Ovary (tissue), 9 donors: Measurements from ENCODE around the gene HMBS. TPM values are rescaled to one million over a fixed set of nuclear protein-coding genes. Genes with fewer than 3 reads are reported as not detected.

Experiments used
- DNase-seq, 5 donors: peaks; one replicate each; pipeline ENCODE4 v3.0.0-alpha.2; 2019 to 2020
- H3K27ac ChIP-seq, 2 donors: fragments of 200-600 bp; one replicate each; pipeline versions ENCODE4 v1.5.1 to v1.8.0; 2019 to 2022
- H3K27me3 ChIP-seq: fragments of 200-600 bp; one replicate; pipeline ENCODE4 v1.8.0; 2022
- H3K36me3 ChIP-seq: fragments of 200-600 bp; sonication (generic); one replicate; pipeline ENCODE4 v1.5.1; 2019
- H3K4me1 ChIP-seq: one replicate; pipeline ENCODE4 v1.8.1; 2013; ENCODE audit warnings: mild to moderate bottlenecking, moderate library complexity; ENCODE audit not compliant: insufficient read depth
- H3K4me3 ChIP-seq: fragments of 200-600 bp; sonication (generic); one replicate; pipeline ENCODE4 v1.5.1; 2017
- H3K9me3 ChIP-seq, 2 donors: fragments of 200-600 bp in 1 of 2; sonication (generic) in 1 of 2; one replicate each; pipeline versions ENCODE4 v1.5.1 to v1.8.1; 2013 to 2019; ENCODE audit warnings: mild to moderate bottlenecking in 1 of 2, moderate library complexity in 1 of 2
- EP300 ChIP-seq: sonication (generic); formaldehyde crosslinking; IDR thresholded peaks from one replicate; pipeline ENCODE4 v1.6.1; 2017; ENCODE audit warnings: antibody characterized with exemption
- POLR2A ChIP-seq: fragments of 450-650 bp; IDR thresholded peaks from one replicate; pipeline ENCODE4 v1.6.1; 2017; ENCODE audit warnings: antibody characterized with exemption, mild to moderate bottlenecking, moderate library complexity
- WGBS, 3 donors: extraction: QIAGEN DNeasy Blood & Tissue Kit in 1 of 3; methylation state at CpG; one replicate each; pipeline versions ENCODE4 v1.1.5 to v1.1.7; 2013 to 2017; 5-methylcytosine and 5-hydroxymethylcytosine counted together
- intact Hi-C, 4 donors: fragments of 100-400 bp; cut with DNase I; formaldehyde crosslinking; loops; one replicate each; pipeline versions ENCODE4 v1.11.0 to v1.15.1; 2022 to 2023
- polyA plus RNA-seq, 2 donors: library from polyadenylated mRNA; stranded (reverse); fragments of 200-250 nt in 1 of 2; fragments of 350-450 nt in 1 of 2; fragmentation: Illumina TruSeq in 1 of 2; extraction: RNeasy Lipid Tissue Mini Kit (QIAGEN cat#74804) in 1 of 2; gene quantifications; one replicate each; pipeline ENCODE4 v1.2.3, GENCODE V29; 2013 to 2014
- total RNA-seq, 7 donors: library from RNA; depleted of rRNA in 2 of 7; stranded (reverse); fragments of >200 nt in 2 of 7; fragmentation: NEBNext Ultra II Directional in 3 of 7; extraction: Animal tissue kit (Norgen Biotek cat#: 25700) in 3 of 7; gene quantifications; one replicate each; pipeline versions ENCODE4 v1.1.0 to v1.2.4, GENCODE V29; 2016 to 2023
- TF ChIP-seq, protein P1 (sequence below), 3 donors: fragments of 450-650 bp in 2 of 3; fragments of 200-600 bp in 1 of 3; IDR thresholded peaks; one replicate each; pipeline versions ENCODE4 v1.5.1 to v1.8.0; 2016 to 2022; ENCODE audit warnings: antibody characterized with exemption in 3 of 3, mild to moderate bottlenecking in 1 of 3
- donor health status: DM: no; HTN: no; CAD: no; lungs with moderate emphysema.
- donor health status: DM: no; HTN: no; CAD: no.
- donor health status: Bipolar disorder and iron deficiency.
- donor health status: DM: yes; HTN: yes; CAD: no.
- donor health status: DM: no; HTN: no; CAD: no.
- donor health status: DM: yes; HTN: yes; CAD: no.

HMBS gene
- total and polyA plus RNA-seq, 9 donors = 1.1 to 19.4 (median 7.6) TPM

DNA sequence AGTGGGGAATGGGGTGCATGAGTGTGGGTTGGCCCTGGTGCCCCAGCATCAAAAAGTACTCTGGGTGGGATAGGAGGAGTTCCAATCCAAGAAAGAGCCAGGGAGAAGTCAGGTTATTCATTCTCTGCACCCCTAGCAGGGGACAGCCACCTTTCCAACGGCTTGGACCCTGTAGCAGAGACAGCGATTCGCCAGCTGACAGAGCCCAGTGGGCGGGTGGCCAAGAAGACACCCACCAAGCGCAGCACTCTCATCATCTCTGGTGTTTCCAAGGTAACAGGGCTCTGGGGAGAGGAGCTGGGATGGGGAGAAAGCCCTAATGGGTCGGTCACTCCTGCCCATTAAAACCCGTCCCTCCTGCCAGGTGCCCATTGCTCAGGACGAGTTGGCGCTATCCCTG lies 29.0 kb downstream of the HMBS start:
- TF ChIP-seq POLR2A (no peak), EP300 (no peak)
- TF ChIP-seq, protein P1, sequence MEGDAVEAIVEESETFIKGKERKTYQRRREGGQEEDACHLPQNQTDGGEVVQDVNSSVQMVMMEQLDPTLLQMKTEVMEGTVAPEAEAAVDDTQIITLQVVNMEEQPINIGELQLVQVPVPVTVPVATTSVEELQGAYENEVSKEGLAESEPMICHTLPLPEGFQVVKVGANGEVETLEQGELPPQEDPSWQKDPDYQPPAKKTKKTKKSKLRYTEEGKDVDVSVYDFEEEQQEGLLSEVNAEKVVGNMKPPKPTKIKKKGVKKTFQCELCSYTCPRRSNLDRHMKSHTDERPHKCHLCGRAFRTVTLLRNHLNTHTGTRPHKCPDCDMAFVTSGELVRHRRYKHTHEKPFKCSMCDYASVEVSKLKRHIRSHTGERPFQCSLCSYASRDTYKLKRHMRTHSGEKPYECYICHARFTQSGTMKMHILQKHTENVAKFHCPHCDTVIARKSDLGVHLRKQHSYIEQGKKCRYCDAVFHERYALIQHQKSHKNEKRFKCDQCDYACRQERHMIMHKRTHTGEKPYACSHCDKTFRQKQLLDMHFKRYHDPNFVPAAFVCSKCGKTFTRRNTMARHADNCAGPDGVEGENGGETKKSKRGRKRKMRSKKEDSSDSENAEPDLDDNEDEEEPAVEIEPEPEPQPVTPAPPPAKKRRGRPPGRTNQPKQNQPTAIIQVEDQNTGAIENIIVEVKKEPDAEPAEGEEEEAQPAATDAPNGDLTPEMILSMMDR (IDR thresholded peaks at IDR 0.05) = no peak
- H3K27me3 ChIP-seq = no peaks in the 10 kb centered on the region
- H3K27ac ChIP-seq = no peak overlapping the region
- no peaks in the 10 kb centered on the region for H3K4me1 ChIP-seq
- no peak overlapping the region for H3K4me3 ChIP-seq
- WGBS, 3 donors = 88 to 94% (median 93%) methylated on average over 9 of the region's 9 CpGs
- no peaks in the 10 kb centered on the region for H3K9me3 ChIP-seq
- intact Hi-C loops = no loop called here
- no peaks in the 10 kb centered on the region for H3K36me3 ChIP-seq
- no peak for DNase-seq

DNA sequence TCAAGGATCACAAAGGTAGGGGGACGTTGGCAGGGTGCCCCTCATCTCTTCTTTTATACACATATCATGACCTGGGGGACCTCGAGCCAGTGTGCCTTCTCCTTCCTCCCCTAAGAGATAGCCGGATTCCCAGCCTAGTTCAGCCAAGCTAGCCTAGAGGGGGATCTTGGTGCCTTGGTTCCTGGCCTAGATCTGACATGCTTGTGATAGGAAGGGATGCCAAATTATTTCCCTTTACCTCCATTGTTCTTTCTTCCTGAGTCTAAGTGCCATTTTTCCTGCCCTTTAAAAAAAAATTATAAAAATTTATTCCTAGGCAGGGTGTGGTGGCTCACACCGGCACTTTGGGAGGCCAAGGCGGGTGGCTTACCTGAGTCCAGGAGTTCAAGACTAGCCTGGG lies 29.7 kb downstream of the HMBS start:
- TF ChIP-seq, protein P1 (IDR thresholded peaks at IDR 0.05) = no peak
- TF ChIP-seq EP300 = no peak
- no peak for TF ChIP-seq POLR2A
- intact Hi-C loops = no loop called here
- no peaks in the 10 kb centered on the region for H3K9me3 ChIP-seq
- H3K4me1 ChIP-seq = no peaks in the 10 kb centered on the region
- 87 to 90% (median 89%) methylated on average over 5 of the region's 5 CpGs for WGBS, 3 donors
- H3K27me3 ChIP-seq = no peaks in the 10 kb centered on the region
- no peak for DNase-seq
- H3K36me3 ChIP-seq = no peaks in the 10 kb centered on the region
- no peak overlapping the region for H3K27ac ChIP-seq
- H3K4me3 ChIP-seq = no peak overlapping the region

DNA sequence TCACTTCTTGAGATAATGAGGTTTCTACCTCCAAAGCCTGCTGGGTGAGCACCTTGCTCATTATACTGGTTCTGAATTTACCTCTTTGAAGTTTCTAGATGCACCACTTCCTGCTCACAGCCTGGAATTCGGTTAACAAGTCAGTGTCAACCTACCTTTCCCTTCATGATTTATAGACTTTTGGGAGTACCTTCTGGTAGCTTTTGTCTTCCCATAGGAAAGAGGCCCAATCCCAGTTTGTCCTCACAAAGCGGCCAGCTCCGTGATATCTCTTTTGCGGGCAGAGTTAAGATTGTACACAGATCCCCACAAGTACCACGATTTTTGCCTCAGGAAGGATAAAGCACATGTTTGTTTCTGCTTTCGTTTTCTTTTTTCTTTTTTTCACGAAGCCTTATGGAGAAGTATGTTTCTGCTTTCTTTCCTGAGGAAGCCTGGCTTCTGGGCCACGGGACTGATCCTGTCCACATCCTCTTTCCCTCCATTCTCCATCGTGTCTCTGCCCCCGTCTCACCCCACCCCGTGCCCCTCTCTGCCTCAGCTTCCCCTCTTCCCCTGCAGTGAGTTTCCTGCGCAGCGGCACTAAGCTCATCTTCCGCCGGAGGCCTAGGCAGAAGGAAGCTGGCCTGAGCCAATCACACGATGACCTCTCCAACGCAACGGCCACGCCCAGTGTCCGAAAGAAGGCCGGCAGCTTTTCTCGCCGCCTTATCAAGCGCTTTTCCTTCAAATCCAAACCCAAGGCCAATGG lies 31.0 kb downstream of the HMBS start:
- Histone ChIP-seq H3K27me3 (no peaks in the 10 kb centered on the region), H3K4me1 (peaks cover 2% of the 10 kb centered on the region), H3K36me3 (no peaks in the 10 kb centered on the region), H3K27ac (no peak overlapping the region), H3K9me3 (no peaks in the 10 kb centered on the region), H3K4me3 (no peak overlapping the region)
- DNase-seq = no peak
- intact Hi-C loops = no loop called here
- 65 to 69% (median 66%) methylated on average over 24 of the region's 24 CpGs for WGBS, 3 donors
- TF ChIP-seq EP300 (no peak), POLR2A (no peak)
- TF ChIP-seq, protein P1 (IDR thresholded peaks at IDR 0.05) = no peak

DNA sequence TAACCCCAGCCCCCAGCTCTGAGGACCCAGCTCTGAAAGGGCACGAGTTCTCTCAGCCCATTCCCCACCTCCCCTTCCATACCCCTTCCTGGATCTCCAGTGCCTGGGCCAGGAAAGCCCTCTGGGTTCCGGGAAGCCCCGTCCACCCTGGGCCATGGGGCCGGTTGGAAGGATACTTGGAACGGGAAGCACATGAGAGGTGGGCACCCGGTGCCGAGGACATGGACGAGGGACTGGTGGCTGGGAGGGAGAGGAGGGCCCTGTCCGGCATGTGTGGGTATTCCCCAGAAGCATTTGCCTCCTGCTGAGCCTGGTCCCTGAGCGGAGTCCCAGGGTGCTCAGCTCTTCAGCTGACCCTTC lies 31.5 kb downstream of the HMBS start:
- Histone ChIP-seq H3K4me1 (peaks cover 2% of the 10 kb centered on the region), H3K27me3 (no peaks in the 10 kb centered on the region), H3K36me3 (no peaks in the 10 kb centered on the region), H3K9me3 (no peaks in the 10 kb centered on the region), H3K27ac (no peak overlapping the region), H3K4me3 (no peak overlapping the region)
- intact Hi-C loops = no loop called here
- TF ChIP-seq, protein P1 (IDR thresholded peaks at IDR 0.05) = no peak
- TF ChIP-seq POLR2A (no peak), EP300 (no peak)
- 78 to 89% (median 82%) methylated on average over 10 of the region's 10 CpGs for WGBS, 3 donors
- no peak for DNase-seq
